SU-DHL-6 (cell line): ENCODE results near the gene NPAS3.

ENCODE experiments used
- CTCF ChIP-seq: fragments of 200-600 bp; sonication (generic); IDR thresholded peaks from one replicate; pipeline ENCODE4 v1.5.1; 2017; ENCODE audit warnings: antibody characterized with exemption, mild to moderate bottlenecking, low read length, moderate library complexity; ENCODE audit not compliant: insufficient read depth, poor library complexity, severe bottlenecking
- EZH2phosphoT487 ChIP-seq: fragments of 200-600 bp; sonication (generic), shearing (Covaris generic); conservative IDR thresholded peaks from 2 replicates; pipeline ENCODE4 v1.6.1; 2018; ENCODE audit warnings: mild to moderate bottlenecking, antibody characterized with exemption, low read length, moderate library complexity, mixed read lengths

- no peak for TF ChIP-seq CTCF
- TF ChIP-seq EZH2phosphoT487 = no peak
These were observed 227.2 kb downstream of the NPAS3 start for GRCh38 chr14:33165926-33166289.
